Fibroblast of lung (primary cell): ENCODE data around the gene WDR43. TPM values are rescaled to one million over a fixed set of nuclear protein-coding genes. Genes with fewer than 3 reads are reported as not detected.

Experiments used
- DNase-seq, 2 donors: peaks; one replicate each; pipeline versions ENCODE4 v3.0.0 to v3.0.0-alpha.2; 2010; ENCODE audit warnings: low read depth in 2 of 2
- H2AFZ ChIP-seq: 2 replicates; pipeline ENCODE4 v1.5.1; 2012; ENCODE audit warnings: low read length, control low read depth, inconsistent platforms
- H3K27ac ChIP-seq: 2 replicates; pipeline ENCODE4 v1.5.1; 2011; ENCODE audit warnings: low read length, control low read depth; ENCODE audit not compliant: insufficient read depth
- H3K27me3 ChIP-seq: 2 replicates; pipeline ENCODE4 v1.5.1; 2011; ENCODE audit warnings: mild to moderate bottlenecking, low read length; ENCODE audit not compliant: control insufficient read depth, insufficient read depth
- H3K36me3 ChIP-seq: 2 replicates; pipeline ENCODE4 v1.5.1; 2011; ENCODE audit warnings: low read length; ENCODE audit not compliant: control insufficient read depth, insufficient read depth
- H3K4me1 ChIP-seq: 2 replicates; pipeline ENCODE4 v1.5.1; 2011; ENCODE audit warnings: low read length; ENCODE audit not compliant: control insufficient read depth, insufficient read depth; ENCODE audit errors: extremely low read depth
- H3K4me2 ChIP-seq: 2 replicates; pipeline ENCODE4 v1.5.1; 2011; ENCODE audit warnings: low read length, control low read depth; ENCODE audit not compliant: insufficient read depth; ENCODE audit errors: extremely low read depth
- H3K4me3 ChIP-seq, 4 experiments: fragments of 200-600 bp in 1 of 4; sonication (generic) in 1 of 4; replicated peaks in 1 of 4; 2 replicates each; pipeline ENCODE4 v1.5.1; 2011 to 2016; ENCODE audit warnings: low read length in 4 of 4, low read depth in 3 of 4, mild to moderate bottlenecking in 3 of 4, control low read depth in 2 of 4, inconsistent platforms in 1 of 4, mixed read lengths in 1 of 4; ENCODE audit not compliant: insufficient read depth in 1 of 4; ENCODE audit errors: control extremely low read depth in 1 of 4
- H3K79me2 ChIP-seq: 2 replicates; pipeline ENCODE4 v1.5.1; 2012; ENCODE audit warnings: mild to moderate bottlenecking, low read length, inconsistent platforms; ENCODE audit not compliant: control insufficient read depth, insufficient read depth
- H3K9ac ChIP-seq: 2 replicates; pipeline ENCODE4 v1.5.1; 2011; ENCODE audit warnings: mild to moderate bottlenecking, low read length, control low read depth; ENCODE audit not compliant: insufficient read depth
- H3K9me3 ChIP-seq: 2 replicates; pipeline ENCODE4 v1.5.1; 2012; ENCODE audit warnings: low read depth, low read length; ENCODE audit not compliant: control insufficient read depth, insufficient read depth
- H4K20me1 ChIP-seq: 2 replicates; pipeline ENCODE4 v1.5.1; 2011; ENCODE audit warnings: low read length; ENCODE audit not compliant: control insufficient read depth, insufficient read depth; ENCODE audit errors: extremely low read depth
- CTCF ChIP-seq, 2 donors: IDR thresholded peaks in 1 of 2; conservative IDR thresholded peaks in 1 of 2; 1 replicate in 1 of 2; 2 replicates in 1 of 2; pipeline ENCODE4 v1.5.1; 2011 to 2012; ENCODE audit warnings: low read length in 2 of 2, control low read depth in 1 of 2, inconsistent platforms in 1 of 2, low read depth in 1 of 2, mild to moderate bottlenecking in 1 of 2
- EZH2 ChIP-seq: IDR thresholded peaks from 2 replicates; pipeline ENCODE4 v1.5.1; 2012; ENCODE audit warnings: low read length, control low read depth, mild to moderate bottlenecking; ENCODE audit errors: missing control alignments
- polyA plus RNA-seq, 2 donors: library from polyadenylated mRNA; depleted of rRNA in 1 of 2; stranded (reverse) in 1 of 2; unstranded in 1 of 2; fragments of >200 nt; gene quantifications; 2 replicates each; pipeline ENCODE4 v1.2.1, GENCODE V29; 2011 to 2012; ENCODE audit warnings: missing spikeins in 1 of 2
- total RNA-seq: library from RNA; depleted of rRNA; stranded (reverse); fragments of >200 nt; gene quantifications from 2 replicates; pipeline ENCODE4 v1.2.1, GENCODE V29; 2014

Gene WDR43
- total and polyA plus RNA-seq, 2 donors (not counting 1 experiment from before 2014, with no cell fraction given) = 71.5 to 74.7 TPM

- Histone ChIP-seq H4K20me1 (no peaks in the 10 kb centered on the region), H3K4me1 (peaks cover under 1% of the 10 kb centered on the region), H3K79me2 (no peaks in the 10 kb centered on the region), H3K27ac (no peak overlapping the region), H3K4me3 (no peak overlapping the region), H3K4me2 (no peak overlapping the region), H3K36me3 (no peaks in the 10 kb centered on the region), H3K27me3 (peaks cover 3% of the 10 kb centered on the region), H3K9ac (no peak overlapping the region), H3K9me3 (no peaks in the 10 kb centered on the region), H2AFZ (no peak overlapping the region)
- no peak for TF ChIP-seq EZH2
- TF ChIP-seq CTCF (conservative IDR thresholded peaks at IDR 0.05 in 1 of 2, IDR thresholded peaks at IDR 0.05 in 1 of 2; ENCODE audit: low read depth in 1 of 2, low read length in 2 of 2) = no peak
- no peak for DNase-seq
Observed at GRCh38 chr2:28986429-28986828, 92.0 kb downstream of the WDR43 start.

- H3K27me3 ChIP-seq = peaks cover 3% of the 10 kb centered on the region
- no peaks in the 10 kb centered on the region for H3K36me3 ChIP-seq
- H3K4me3 ChIP-seq = no peak overlapping the region
- H3K4me2 ChIP-seq = no peak overlapping the region
- TF ChIP-seq CTCF (conservative IDR thresholded peaks at IDR 0.05 in 1 of 2, IDR thresholded peaks at IDR 0.05 in 1 of 2; ENCODE audit: low read depth in 1 of 2, low read length in 2 of 2) (no peak), EZH2 (no peak)
- no peak overlapping the region for H3K9ac ChIP-seq
- no peaks in the 10 kb centered on the region for H3K9me3 ChIP-seq
- H3K27ac ChIP-seq = no peak overlapping the region
- H3K4me1 ChIP-seq = peaks cover 2% of the 10 kb centered on the region
- no peak for DNase-seq
- no peak overlapping the region for H2AFZ ChIP-seq
- no peaks in the 10 kb centered on the region for H4K20me1 ChIP-seq
- no peaks in the 10 kb centered on the region for H3K79me2 ChIP-seq
Observed at GRCh38 chr2:28989973-28990372, 95.5 kb downstream of the WDR43 start.

GRCh38 chr2:28990445-28990844 is 96.0 kb downstream of the WDR43 start:
- H3K36me3 ChIP-seq = no peaks in the 10 kb centered on the region
- H3K27ac ChIP-seq = no peak overlapping the region
- no peak for DNase-seq
- H3K4me2 ChIP-seq = no peak overlapping the region
- H3K79me2 ChIP-seq = no peaks in the 10 kb centered on the region
- H2AFZ ChIP-seq = no peak overlapping the region
- H3K4me3 ChIP-seq = no peak overlapping the region
- no peaks in the 10 kb centered on the region for H4K20me1 ChIP-seq
- peaks cover 3% of the 10 kb centered on the region for H3K27me3 ChIP-seq
- TF ChIP-seq CTCF (conservative IDR thresholded peaks at IDR 0.05 in 1 of 2, IDR thresholded peaks at IDR 0.05 in 1 of 2; ENCODE audit: low read depth in 1 of 2, low read length in 2 of 2) = no peak
- no peak for TF ChIP-seq EZH2
- H3K9ac ChIP-seq = no peak overlapping the region
- no peaks in the 10 kb centered on the region for H3K9me3 ChIP-seq
- H3K4me1 ChIP-seq = peaks cover 2% of the 10 kb centered on the region
